HG02938 (cell line): ENCODE measurements around the gene SUSD1.
"Not testable (repeated sequence)": the region's sequence is repeated elsewhere in the genome, so short reads cannot be mapped to it uniquely, and the experiment has no call there.

Experiments
- ATAC-seq: cut with Tn5 transposase; IDR thresholded peaks from one replicate; pipeline ENCODE4 v1.9.1; 2021; ENCODE audit warnings: mild to moderate bottlenecking, moderate library complexity; ENCODE audit not compliant: unreplicated experiment

The SUSD1 gene

DNA sequence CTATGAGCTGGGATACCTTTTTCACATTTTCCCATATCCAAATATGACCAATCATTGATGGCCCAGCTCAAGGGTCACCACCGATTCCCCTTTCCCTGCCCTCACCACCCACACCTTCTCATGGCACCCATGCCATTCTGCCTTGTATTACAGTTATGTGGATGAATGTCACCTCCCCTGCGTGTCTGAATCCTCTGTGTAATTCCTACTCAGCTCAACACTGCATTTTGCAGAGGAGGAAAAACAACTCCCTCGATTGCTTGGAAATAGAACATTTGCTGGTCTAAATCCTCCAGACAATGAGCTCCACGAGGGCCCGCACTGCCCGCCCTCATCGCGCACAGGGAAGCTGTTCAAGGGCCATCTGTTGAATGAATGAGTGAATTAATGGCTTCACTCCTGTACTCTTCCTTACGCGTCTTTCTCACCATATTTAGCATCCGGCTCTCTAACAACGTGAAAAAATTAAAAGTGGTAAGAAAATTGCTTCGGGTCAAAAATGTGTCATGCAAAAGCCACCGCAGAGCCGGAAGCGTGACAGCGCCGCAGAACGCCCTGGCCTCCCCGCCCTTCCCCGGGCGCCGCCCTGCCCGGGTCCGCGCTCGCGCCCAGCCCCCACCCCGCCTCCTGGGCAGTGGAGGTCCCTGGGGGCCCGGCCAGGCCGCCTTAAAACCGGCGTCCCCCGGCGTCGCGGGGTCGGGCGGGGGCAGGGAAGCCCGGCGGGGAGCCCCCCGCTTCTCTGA is 704 bp downstream of the SUSD1 start:
- ATAC-seq: peak; percentile 76

- no peak for ATAC-seq
Observed at GRCh38 chr9:112173489-112174221, 1.4 kb downstream of the SUSD1 start.

- ATAC-seq: no peak
Observed at GRCh38 chr9:112170968-112171367, 4.1 kb downstream of the SUSD1 start.

DNA sequence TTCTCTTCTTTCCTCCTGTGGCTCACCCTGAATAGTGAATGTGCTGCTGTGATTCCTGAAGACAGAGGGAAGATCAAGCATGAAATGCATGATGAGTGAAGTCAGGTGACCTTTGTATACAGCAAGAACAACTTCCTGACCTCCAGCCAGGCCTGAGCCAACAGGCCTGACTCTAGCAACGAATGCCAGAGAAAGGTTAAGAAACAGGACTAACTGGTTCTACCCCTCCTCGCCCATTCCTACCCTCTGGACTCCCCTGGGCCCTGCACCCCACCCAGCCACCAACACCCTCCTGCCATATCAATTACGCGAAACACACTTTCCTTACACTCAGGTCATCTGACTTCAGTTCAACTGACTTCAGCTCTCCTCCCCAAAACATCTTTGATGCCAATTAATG is 4.9 kb downstream of the SUSD1 start:
- no peak for ATAC-seq

DNA sequence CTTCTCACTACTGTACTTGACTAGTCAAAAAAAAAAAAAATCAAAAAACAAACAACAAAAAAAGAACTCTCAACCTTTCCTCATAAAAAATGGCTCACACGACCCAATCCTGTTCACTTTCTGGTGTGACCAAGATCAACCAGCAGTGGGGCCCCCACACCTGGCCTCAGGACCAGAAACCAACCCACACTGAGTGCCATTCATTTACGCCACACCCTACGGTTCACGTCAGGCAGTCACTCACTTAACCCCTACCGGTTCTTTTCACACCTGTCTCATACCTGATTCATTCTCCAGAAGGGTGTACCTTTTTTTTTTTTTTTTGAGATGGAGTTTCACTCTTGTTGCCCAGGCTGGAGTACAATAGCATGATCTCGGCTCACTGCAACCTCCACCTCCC is 5.7 kb downstream of the SUSD1 start:
- no peak for ATAC-seq

DNA sequence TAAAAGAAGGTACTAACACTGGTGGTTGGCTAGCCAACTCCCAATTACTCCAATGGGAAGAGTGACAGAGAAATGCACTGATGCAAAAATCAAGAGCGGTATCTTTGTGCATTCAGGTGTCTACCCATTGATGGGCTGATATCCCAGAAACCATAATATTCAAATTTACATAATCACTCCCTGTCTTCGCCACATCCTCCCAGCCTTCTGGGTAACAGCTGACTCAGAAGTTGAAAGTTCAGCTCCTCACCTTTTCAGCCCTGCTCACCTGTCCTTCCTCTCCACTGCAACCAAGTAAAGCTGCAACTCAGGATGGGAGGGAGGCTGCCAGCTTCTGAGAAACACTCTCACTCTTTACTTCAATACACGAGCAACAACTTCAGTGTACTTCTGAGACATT is 6.9 kb downstream of the SUSD1 start:
- no peak for ATAC-seq

DNA sequence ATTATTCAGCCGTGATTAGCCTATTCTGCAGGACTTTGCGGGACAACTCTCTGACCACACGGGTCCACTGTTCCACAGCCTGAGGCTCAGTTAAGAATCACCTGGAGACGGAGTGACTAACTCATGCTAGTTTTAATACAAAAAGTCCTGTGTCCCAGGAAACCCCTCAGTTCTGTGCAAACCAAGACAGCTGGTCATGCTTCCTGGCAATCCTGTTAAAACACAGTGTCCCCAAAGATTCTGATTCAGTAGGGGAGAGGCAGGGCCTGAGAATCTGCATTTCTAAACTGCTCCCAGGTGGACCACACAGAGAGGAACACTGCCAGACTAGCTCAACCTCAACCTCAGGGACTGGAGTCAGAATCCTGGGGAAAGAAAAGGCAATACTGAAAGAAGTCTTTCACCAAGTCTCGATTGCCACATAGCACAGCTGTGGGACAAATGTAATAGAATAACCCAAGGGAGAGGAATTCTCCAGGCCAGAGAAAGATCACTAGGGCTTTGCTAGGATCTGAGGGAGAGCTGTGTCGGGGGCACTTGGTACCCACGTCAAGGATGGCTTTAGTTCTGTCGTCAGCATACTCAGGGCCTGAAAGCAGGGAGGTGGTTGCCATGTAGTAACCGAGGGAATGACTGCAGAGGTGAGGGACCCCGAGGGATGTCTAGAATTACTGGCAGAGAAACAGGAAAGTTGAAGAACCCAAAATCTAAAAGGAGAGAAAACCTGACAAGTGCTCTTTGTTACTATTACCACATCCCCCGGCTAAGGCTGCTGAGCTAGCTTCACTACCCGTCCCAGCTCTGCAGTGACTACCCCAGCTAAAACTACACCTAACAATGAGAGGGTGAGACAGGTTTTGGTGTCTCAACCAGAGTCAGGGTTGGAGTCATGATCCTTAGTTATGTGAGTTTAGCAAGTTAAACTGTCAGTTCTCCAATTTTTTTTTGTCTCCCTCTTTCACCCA is 8.6 kb downstream of the SUSD1 start:
- no peak for ATAC-seq

- ATAC-seq: no peak
Observed at GRCh38 chr9:112162621-112163413, 12.3 kb downstream of the SUSD1 start.

GRCh38 chr9:112159781-112160180 is 15.3 kb downstream of the SUSD1 start:
- no peak for ATAC-seq

- ATAC-seq: no peak
Observed at GRCh38 chr9:112158656-112159367, 16.3 kb downstream of the SUSD1 start.

GRCh38 chr9:112157961-112158360 is 17.1 kb downstream of the SUSD1 start:
- ATAC-seq: no peak

DNA sequence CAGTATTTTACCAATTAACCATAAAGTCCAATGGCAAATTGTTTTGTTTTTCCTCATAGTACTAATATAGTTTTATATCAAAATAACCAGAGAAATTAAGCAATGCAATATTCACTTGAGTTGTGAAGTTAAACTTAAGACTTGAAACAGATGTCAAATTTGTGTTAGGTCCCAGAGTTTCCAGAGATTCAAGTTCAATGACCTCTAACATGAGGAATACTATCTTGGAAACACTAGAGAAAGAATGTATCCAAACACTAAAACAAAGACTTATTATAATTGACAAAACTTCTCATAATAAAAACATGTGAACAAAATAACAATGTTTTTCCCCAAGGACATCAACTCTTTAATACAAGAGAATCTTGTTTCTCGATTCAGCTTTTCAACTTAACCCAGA is 18.0 kb downstream of the SUSD1 start:
- ATAC-seq: no peak

GRCh38 chr9:112149211-112149610 is 25.9 kb downstream of the SUSD1 start:
- ATAC-seq: no peak

GRCh38 chr9:112145886-112146285 is 29.2 kb downstream of the SUSD1 start:
- no peak for ATAC-seq

DNA sequence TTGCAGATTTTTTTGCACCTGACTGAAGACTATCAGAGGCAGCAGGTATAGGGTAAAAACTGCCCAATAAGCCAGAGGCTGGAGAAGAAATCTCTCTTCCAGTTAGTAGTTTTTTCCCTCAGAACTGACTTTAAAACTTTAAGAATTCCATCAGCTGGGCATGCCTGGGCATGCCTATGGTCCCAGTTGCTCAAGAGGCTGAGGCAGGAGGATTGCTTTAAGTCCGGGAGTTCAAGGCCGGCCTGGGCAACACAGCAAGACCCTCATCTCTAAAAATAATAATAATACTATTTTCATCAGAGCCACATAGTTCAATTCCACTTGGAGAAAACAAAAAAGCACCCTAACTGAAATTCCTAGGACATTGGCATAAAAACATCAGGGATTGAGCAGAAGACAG is 30.3 kb downstream of the SUSD1 start:
- no peak for ATAC-seq

DNA sequence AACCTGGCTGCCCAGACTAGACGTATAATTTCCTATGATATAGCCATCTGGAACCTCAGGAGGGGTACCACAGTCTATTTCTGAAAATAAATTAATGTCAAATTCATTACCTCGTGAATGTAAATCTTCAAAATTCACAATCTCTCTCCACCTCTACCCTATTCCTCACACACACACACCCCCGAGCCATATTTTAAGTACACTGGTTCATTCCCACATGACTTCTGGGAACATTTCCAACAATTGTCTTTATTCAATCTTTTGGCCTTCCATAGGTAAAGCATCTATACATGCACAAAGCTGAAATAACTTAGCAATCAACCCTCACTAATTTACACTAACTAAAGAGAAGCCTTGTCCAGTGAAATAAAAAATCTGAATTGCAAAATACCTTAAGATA is 32.7 kb downstream of the SUSD1 start:
- no peak for ATAC-seq

GRCh38 chr9:112140936-112141335 is 34.2 kb downstream of the SUSD1 start:
- no peak for ATAC-seq

GRCh38 chr9:112137066-112137465 is 38.0 kb downstream of the SUSD1 start:
- ATAC-seq: no peak

GRCh38 chr9:112135706-112136105 is 39.4 kb downstream of the SUSD1 start:
- no peak for ATAC-seq

- not testable (repeated sequence) for ATAC-seq
Observed at GRCh38 chr9:112133806-112134205, 41.3 kb downstream of the SUSD1 start.
